A673 (cell line): Measurements from ENCODE around the gene MAN1C1. TPM values are rescaled to one million over a fixed set of nuclear protein-coding genes. Genes with fewer than 3 reads are reported as not detected.

Experiments used
- BruUV-seq: library from RNA; stranded (reverse); fragments of 400-500 nt; replicated peaks from 2 replicates; lab custom pipeline; 2021; lab: Mats Ljungman, UMichigan
- CTCF ChIA-PET: fragments of 300-600 bp; sonication (Branson Sonifier 250); formaldehyde crosslinking; loops from one replicate; lab custom pipeline; 2022; ENCODE audit warnings: antibody characterized with exemption; lab: Charles Lee
- POLR2A ChIA-PET: fragments of 300-600 bp; sonication (Branson Sonifier 250); formaldehyde crosslinking; loops from one replicate; lab custom pipeline; 2022; ENCODE audit warnings: antibody characterized with exemption; ENCODE audit not compliant: low non-redundant PET; lab: Charles Lee
- DNase-seq: peaks from one replicate; pipeline ENCODE4 v3.0.0-alpha.2; 2015; ENCODE audit warnings: low spot score
- H3K27ac ChIP-seq: fragments of 200-600 bp; sonication (generic); 2 replicates; pipeline ENCODE4 v1.5.1; 2016; ENCODE audit warnings: mixed run types, low read depth, mild to moderate bottlenecking, mixed read lengths, antibody characterized with exemption, low read length; ENCODE audit not compliant: poor library complexity, severe bottlenecking
- H3K27me3 ChIP-seq: fragments of 200-600 bp; sonication (generic); replicated peaks from 2 replicates; pipeline ENCODE4 v1.6.1; 2017; ENCODE audit warnings: mixed run types, low read depth, mild to moderate bottlenecking, mixed read lengths, antibody characterized with exemption, low read length; ENCODE audit not compliant: insufficient read depth, poor library complexity
- H3K36me3 ChIP-seq: fragments of 200-600 bp; sonication (generic); 2 replicates; pipeline ENCODE4 v1.6.1; 2016; ENCODE audit warnings: mixed run types, mild to moderate bottlenecking, mixed read lengths, antibody characterized with exemption, low read length; ENCODE audit not compliant: insufficient read depth, poor library complexity, severe bottlenecking
- H3K4me1 ChIP-seq: fragments of 200-600 bp; sonication (generic); 2 replicates; pipeline ENCODE4 v1.6.1; 2017; ENCODE audit warnings: mixed run types, mild to moderate bottlenecking, mixed read lengths, antibody characterized with exemption, low read length; ENCODE audit not compliant: insufficient read depth, poor library complexity, severe bottlenecking
- H3K4me3 ChIP-seq: fragments of 200-600 bp; sonication (generic); 2 replicates; pipeline ENCODE4 v1.5.1; 2016; ENCODE audit warnings: low read depth, mixed run types, mild to moderate bottlenecking, mixed read lengths, low read length; ENCODE audit not compliant: poor library complexity, severe bottlenecking
- H3K9me3 ChIP-seq: fragments of 200-600 bp; sonication (generic); 2 replicates; pipeline ENCODE4 v1.6.1; 2016; ENCODE audit warnings: mixed run types, low read depth, mild to moderate bottlenecking, mixed read lengths, antibody characterized with exemption, low read length; ENCODE audit not compliant: poor library complexity, severe bottlenecking
- EZH2 ChIP-seq: fragments of 200-600 bp; sonication (generic); IDR thresholded peaks from 2 replicates; pipeline ENCODE4 v1.6.1; 2017; ENCODE audit warnings: borderline replicate concordance, low read depth, mild to moderate bottlenecking, mixed read lengths, antibody characterized with exemption, low read length; ENCODE audit not compliant: poor library complexity, severe bottlenecking
- intact Hi-C: fragments of 100-400 bp; cut with micrococcal nuclease; formaldehyde crosslinking; loops from one replicate; pipeline ENCODE4 v1.10.0; 2022; ENCODE audit not compliant: unreplicated experiment
- total RNA-seq: library from RNA; stranded (reverse); gene quantifications from 2 replicates; pipeline ENCODE4 v1.2.3, GENCODE V29; 2021
- TF ChIP-seq, protein P1 (sequence below): fragments of 300-800, 200-600 bp; sonication (generic); conservative IDR thresholded peaks from 2 replicates; pipeline ENCODE4 v1.5.1; 2017; ENCODE audit warnings: low read depth, mild to moderate bottlenecking, antibody characterized with exemption, low read length, moderate library complexity, mixed read lengths

MAN1C1 gene
- total RNA-seq, 1 experiment from 2014 or later: 0.21 TPM

DNA sequence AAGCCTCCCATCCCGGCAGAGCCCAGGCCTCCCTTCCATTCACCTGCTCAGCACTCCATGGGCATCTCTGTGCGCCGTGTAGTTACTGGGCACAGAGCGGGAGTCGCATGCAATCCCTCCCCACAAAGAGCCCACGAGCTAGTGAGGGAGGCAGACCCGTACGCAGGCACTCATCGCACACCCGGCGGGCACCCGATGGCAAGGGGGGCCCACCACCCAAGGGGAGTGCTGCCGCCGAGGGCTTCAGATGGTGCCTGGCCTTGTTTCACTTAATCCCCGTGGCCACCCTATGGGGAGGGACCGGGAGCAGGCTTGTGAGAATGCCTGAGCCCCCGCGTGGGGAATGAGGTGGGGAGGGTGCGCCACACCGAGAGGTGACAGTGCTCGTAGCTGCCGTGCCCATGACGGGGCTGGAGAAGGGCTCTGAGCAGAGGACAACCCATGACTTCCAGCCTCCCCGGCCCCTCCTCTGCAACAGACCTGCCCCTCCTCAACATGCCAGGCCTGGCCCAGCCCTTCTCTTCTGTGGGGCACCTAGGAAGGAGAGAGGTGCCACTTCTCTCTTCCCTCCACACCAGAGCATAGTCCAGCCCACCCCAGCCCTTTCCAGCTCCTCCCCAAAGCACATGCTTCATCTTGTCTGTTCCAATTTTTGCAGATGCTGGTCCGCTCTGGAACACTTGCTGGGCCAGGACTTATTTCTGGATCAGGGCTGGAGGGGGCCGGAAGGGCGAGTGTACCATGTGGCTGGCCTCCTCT lies 153.2 kb downstream of the MAN1C1 start:
- Histone ChIP-seq H3K4me3 (no peak overlapping the region), H3K27me3 (no peaks in the 10 kb centered on the region), H3K9me3 (no peaks in the 10 kb centered on the region), H3K27ac (no peak overlapping the region), H3K36me3 (no peaks in the 10 kb centered on the region), H3K4me1 (peaks cover 15% of the 10 kb centered on the region)
- POLR2A ChIA-PET: no interaction called here
- TF ChIP-seq, protein P1, sequence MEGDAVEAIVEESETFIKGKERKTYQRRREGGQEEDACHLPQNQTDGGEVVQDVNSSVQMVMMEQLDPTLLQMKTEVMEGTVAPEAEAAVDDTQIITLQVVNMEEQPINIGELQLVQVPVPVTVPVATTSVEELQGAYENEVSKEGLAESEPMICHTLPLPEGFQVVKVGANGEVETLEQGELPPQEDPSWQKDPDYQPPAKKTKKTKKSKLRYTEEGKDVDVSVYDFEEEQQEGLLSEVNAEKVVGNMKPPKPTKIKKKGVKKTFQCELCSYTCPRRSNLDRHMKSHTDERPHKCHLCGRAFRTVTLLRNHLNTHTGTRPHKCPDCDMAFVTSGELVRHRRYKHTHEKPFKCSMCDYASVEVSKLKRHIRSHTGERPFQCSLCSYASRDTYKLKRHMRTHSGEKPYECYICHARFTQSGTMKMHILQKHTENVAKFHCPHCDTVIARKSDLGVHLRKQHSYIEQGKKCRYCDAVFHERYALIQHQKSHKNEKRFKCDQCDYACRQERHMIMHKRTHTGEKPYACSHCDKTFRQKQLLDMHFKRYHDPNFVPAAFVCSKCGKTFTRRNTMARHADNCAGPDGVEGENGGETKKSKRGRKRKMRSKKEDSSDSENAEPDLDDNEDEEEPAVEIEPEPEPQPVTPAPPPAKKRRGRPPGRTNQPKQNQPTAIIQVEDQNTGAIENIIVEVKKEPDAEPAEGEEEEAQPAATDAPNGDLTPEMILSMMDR: no peak
- TF ChIP-seq EZH2: no peak
- DNase-seq: no peak
- BruUV-seq: no TSS peak
- CTCF ChIA-PET: no interaction called here
- intact Hi-C loops: no loop called here

DNA sequence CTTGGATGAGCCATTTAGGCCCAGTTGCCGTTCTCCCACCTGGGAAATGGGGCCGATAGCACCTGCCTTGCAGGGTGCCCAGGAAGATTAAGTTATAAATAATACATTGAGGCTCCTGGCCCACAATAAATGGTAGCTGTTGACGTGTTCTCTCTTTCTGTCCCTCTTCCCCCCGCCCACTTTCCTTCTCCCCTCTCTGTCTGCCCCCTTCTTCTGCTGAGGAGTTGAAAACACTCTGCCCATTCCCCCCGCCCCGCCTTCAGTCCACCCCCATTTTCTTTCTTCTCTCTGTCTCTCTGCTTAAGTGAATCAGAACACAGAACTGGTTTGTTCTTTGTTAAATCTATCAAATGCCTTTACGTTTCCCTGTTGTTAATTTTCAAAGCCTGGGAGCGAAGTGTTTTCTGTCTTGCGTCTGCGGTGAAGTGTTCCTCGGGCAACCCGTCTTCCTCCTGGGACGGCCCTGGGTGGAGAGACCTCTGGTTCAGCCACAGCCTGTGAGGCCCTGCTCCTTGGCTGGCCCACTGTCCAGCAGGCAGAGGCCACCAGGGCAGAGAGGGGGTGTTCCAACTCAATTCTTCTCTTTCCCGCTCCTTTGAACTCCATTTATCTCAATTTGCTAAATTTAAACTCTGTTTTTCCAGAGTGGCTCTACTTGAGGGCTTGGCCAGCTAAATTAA lies 154.1 kb downstream of the MAN1C1 start:
- Histone ChIP-seq H3K36me3 (no peaks in the 10 kb centered on the region), H3K27me3 (no peaks in the 10 kb centered on the region), H3K9me3 (no peaks in the 10 kb centered on the region), H3K27ac (peak overlapping the region; percentile 56), H3K4me1 (peaks cover 19% of the 10 kb centered on the region), H3K4me3 (no peak overlapping the region)
- TF ChIP-seq, protein P1: no peak
- TF ChIP-seq EZH2: no peak
- ChIA-PET POLR2A (no interaction called here), CTCF (no interaction called here)
- no peak for DNase-seq
- intact Hi-C loops: no loop called here
- BruUV-seq: no TSS peak

DNA sequence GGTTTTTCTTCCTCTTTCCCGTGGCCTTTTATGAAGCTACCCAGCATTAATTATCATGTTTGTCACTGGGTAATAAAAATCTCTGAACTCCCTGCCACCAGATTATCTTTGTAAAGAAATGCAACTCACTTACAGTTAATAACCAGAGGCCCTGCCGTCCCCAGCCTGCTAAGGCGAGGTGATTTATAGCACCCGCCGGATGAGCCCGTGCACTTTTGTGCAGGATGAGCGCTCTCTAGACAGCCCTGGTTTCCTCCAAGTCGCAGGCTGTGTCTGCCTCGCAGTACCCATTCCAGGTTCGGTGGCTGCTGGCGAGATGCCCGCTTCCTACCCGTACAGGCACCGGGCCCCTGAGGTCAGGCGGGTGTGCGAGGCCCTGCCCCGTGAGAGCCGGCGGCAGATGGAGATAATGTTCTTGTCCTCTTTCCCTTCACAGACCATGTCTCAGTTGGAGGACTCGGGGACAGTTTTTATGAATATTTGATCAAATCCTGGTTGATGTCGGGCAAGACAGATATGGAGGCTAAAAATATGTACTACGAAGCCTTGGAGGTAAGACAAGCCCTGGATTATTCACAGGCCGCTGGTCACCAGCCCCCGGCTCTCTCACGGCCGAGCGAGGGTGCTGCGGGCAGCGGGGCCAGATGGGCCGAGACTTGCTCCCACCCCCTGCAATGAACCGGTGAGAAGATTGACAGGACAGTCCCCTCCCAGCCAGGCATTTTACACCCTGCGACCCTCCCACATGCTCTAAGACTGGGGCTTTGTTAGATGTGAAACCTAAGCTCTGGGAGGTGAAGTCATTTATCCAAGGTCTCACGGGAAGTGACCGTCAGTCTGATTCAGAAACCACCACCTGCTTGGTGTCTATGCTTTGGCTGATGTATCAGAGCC lies 154.9 kb downstream of the MAN1C1 start:
- intact Hi-C loops: no loop called here
- Histone ChIP-seq H3K4me1 (peaks cover 19% of the 10 kb centered on the region), H3K9me3 (no peaks in the 10 kb centered on the region), H3K27ac (peak overlapping the region; percentile 56), H3K4me3 (no peak overlapping the region), H3K27me3 (no peaks in the 10 kb centered on the region), H3K36me3 (no peaks in the 10 kb centered on the region)
- POLR2A ChIA-PET: interaction anchor here (0.6 kb wide), 1 partner anchor 266 kb away, joined by 3 read pairs; no protein-coding TSS in a partner anchor
- DNase-seq: peak; percentile 67
- no TSS peak for BruUV-seq
- TF ChIP-seq, protein P1: no peak
- no peak for TF ChIP-seq EZH2
- CTCF ChIA-PET: no interaction called here
